ENCODE results near the gene SERTAD2. TPM values are rescaled to one million over a fixed set of nuclear protein-coding genes. Genes with fewer than 3 reads are reported as not detected.

Gene SERTAD2
- total RNA-seq, 1 donor from 2014 or later, result 14.5 TPM

- no peak for TF ChIP-seq CTCF (IDR thresholded peaks at IDR 0.05; ENCODE audit: borderline replicate concordance)
These were observed 49.6 kb downstream of the SERTAD2 start for GRCh38 chr2:64604155-64604554.

GRCh38 chr2:64602436-64602835, 51.3 kb downstream of the SERTAD2 start:
- Histone ChIP-seq H3K27ac (replicated peaks) (no peak overlapping the region), H3K4me3 (no peak overlapping the region), H3K27me3 (ENCODE audit: low read depth) (no peaks in the 10 kb centered on the region), H3K36me3 (no peaks in the 10 kb centered on the region), H3K4me1 (peaks cover 13% of the 10 kb centered on the region), H3K9me3 (replicated peaks) (peaks cover 4% of the 10 kb centered on the region)
- intact Hi-C loops (cut with micrococcal nuclease), result no loop called here
- no peak for TF ChIP-seq CTCF (IDR thresholded peaks at IDR 0.05; ENCODE audit: borderline replicate concordance)
- DNase-seq, result no peak

More at GRCh38 chr2:64604155-64604554, 49.6 kb downstream of the SERTAD2 start:
- no peak overlapping the region for H3K4me3 ChIP-seq
- intact Hi-C loops (cut with micrococcal nuclease), result no loop called here
- H3K9me3 ChIP-seq (replicated peaks), result peaks cover 4% of the 10 kb centered on the region
- H3K27ac ChIP-seq (replicated peaks), result no peak overlapping the region
- no peak for DNase-seq
- H3K36me3 ChIP-seq, result no peaks in the 10 kb centered on the region
- no peaks in the 10 kb centered on the region for H3K27me3 ChIP-seq (ENCODE audit: low read depth)
- H3K4me1 ChIP-seq, result peaks cover 25% of the 10 kb centered on the region

- Histone ChIP-seq H3K4me1 (peaks cover 10% of the 10 kb centered on the region), H3K36me3 (no peaks in the 10 kb centered on the region), H3K4me3 (no peak overlapping the region), H3K9me3 (replicated peaks) (peaks cover 4% of the 10 kb centered on the region), H3K27ac (replicated peaks) (no peak overlapping the region), H3K27me3 (ENCODE audit: low read depth) (no peaks in the 10 kb centered on the region)
- DNase-seq, result no peak
- intact Hi-C loops (cut with micrococcal nuclease), result no loop called here
- no peak for TF ChIP-seq CTCF (IDR thresholded peaks at IDR 0.05; ENCODE audit: borderline replicate concordance)
These were observed 51.8 kb downstream of the SERTAD2 start for GRCh38 chr2:64601785-64602391.

- no peaks in the 10 kb centered on the region for H3K27me3 ChIP-seq (ENCODE audit: low read depth)
- no peak for DNase-seq
- H3K4me1 ChIP-seq, result peaks cover 10% of the 10 kb centered on the region
- H3K36me3 ChIP-seq, result no peaks in the 10 kb centered on the region
- peaks cover 4% of the 10 kb centered on the region for H3K9me3 ChIP-seq (replicated peaks)
- TF ChIP-seq CTCF (IDR thresholded peaks at IDR 0.05; ENCODE audit: borderline replicate concordance), result no peak
- no peak overlapping the region for H3K4me3 ChIP-seq
- intact Hi-C loops (cut with micrococcal nuclease), result no loop called here
- H3K27ac ChIP-seq (replicated peaks), result no peak overlapping the region
These were observed 52.5 kb downstream of the SERTAD2 start for GRCh38 chr2:64601034-64601754.

GRCh38 chr2:64599469-64599868, 54.2 kb downstream of the SERTAD2 start:
- DNase-seq, result no peak
- no peaks in the 10 kb centered on the region for H3K36me3 ChIP-seq
- no peak overlapping the region for H3K27ac ChIP-seq (replicated peaks)
- H3K4me3 ChIP-seq, result no peak overlapping the region
- H3K27me3 ChIP-seq (ENCODE audit: low read depth), result no peaks in the 10 kb centered on the region
- TF ChIP-seq CTCF (IDR thresholded peaks at IDR 0.05; ENCODE audit: borderline replicate concordance), result no peak
- H3K4me1 ChIP-seq, result peaks cover 10% of the 10 kb centered on the region
- intact Hi-C loops (cut with micrococcal nuclease), result no loop called here
- H3K9me3 ChIP-seq (replicated peaks), result peaks cover 4% of the 10 kb centered on the region

Data from left ventricle myocardium inferior (tissue), 1 donor.